H7 (cell line): ENCODE results near the gene HOXA2. TPM values are rescaled to one million over a fixed set of nuclear protein-coding genes. Genes with fewer than 3 reads are reported as not detected.

ENCODE experiments used
- DNase-seq: peaks from one replicate; pipeline ENCODE4 v3.0.0; 2012
- H3K27me3 ChIP-seq: 2 replicates; pipeline ENCODE4 v1.6.0; 2011; ENCODE audit warnings: mild to moderate bottlenecking, low read length; ENCODE audit not compliant: control insufficient read depth, insufficient read depth
- H3K36me3 ChIP-seq: replicated peaks from 2 replicates; pipeline ENCODE4 v1.5.1; 2011; ENCODE audit warnings: low read length; ENCODE audit not compliant: control insufficient read depth, insufficient read depth
- H3K4me3 ChIP-seq: 2 replicates; pipeline ENCODE4 v1.5.1; 2011; ENCODE audit warnings: low read depth, mild to moderate bottlenecking, control low read depth, low read length, moderate library complexity; ENCODE audit not compliant: insufficient read depth
- total RNA-seq: library from RNA; depleted of rRNA; stranded (reverse); fragments of >200 nt; shearing (Covaris generic); gene quantifications from 2 replicates; pipeline ENCODE4 v1.2.3, GENCODE V29; 2014

The HOXA2 gene
- total RNA-seq, 1 experiment from 2014 or later: not detected

DNA sequence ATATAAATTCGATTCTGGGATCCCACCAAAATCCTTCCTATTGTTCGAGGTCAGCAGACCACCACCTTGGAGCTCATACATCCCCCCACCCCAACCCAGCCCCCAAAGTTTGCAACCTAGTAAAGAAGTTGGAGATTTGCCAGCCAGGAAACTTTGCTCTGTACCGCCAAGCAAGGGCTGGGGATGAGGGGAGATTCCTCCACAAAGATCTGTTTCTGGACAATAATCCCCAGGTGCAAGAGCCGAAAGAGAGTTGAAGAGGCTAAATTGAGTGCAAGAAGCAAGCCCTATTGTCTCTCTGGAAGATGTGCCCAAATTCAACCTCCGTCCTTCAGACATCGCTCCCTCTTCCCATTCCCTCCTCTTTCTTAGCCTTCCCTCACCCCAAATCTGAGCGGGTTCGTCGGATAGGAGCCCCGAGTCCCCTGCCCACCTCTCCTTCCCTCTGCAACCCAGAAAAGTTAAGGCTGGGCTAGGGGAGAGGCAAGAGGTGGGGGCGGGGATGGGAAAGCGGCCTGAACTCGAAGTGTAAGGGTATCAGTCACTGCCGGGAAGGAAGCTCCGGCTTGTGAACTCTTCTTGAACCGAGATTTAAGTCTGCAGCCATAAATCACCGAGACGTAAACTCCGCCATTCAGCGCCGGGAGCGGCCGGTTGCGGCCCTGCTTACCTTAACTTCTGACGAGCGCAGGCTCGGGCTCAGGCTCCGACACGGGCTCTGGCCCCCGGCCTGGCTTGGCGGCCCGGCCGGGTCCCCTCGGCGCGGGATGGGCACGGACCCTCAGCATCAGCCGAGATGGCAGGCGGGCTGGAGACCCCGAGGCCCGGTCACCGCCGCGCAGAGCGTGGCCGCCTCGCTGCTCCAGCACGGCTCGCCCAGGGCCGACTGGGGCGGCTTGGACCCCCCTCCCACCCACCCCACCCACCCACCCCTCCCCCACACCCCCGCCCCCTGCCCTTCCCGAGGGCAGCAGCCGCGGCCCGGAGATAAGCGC lies 10.8 kb upstream of the HOXA2 start:
- peaks cover 96% of the 10 kb centered on the region for H3K27me3 ChIP-seq
- peak; percentile 85 for DNase-seq
- H3K4me3 ChIP-seq: peak overlapping the region; percentile 11; the same call in 1 of the 2 replicates
- no peaks in the 10 kb centered on the region for H3K36me3 ChIP-seq

DNA sequence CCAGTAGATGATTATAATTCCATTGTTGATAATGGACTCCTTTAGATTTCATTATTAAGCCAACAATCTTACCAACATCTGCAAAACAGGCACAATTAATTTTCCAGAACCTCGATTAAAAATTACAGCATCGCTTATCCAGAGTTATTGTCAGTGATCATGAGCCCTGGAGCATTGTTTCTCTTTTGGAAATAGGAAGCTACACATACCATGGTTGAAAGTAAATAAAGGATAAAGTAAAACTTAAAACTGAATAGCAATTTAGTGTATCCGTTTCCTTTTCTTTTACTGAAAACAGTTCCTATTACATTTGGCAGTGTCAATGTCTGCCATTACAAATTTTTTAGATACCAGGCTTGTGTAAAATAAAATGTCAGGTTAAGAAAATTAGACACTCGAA lies 9.9 kb upstream of the HOXA2 start:
- Histone ChIP-seq H3K27me3 (peaks cover 96% of the 10 kb centered on the region), H3K4me3 (no peak overlapping the region), H3K36me3 (no peaks in the 10 kb centered on the region)
- DNase-seq: no peak

GRCh38 chr7:27111751-27112277 lies 9.3 kb upstream of the HOXA2 start:
- Histone ChIP-seq H3K36me3 (no peaks in the 10 kb centered on the region), H3K27me3 (peaks cover 96% of the 10 kb centered on the region), H3K4me3 (no peak overlapping the region)
- DNase-seq: no peak

GRCh38 chr7:27111042-27111750 lies 8.7 kb upstream of the HOXA2 start:
- no peaks in the 10 kb centered on the region for H3K36me3 ChIP-seq
- H3K27me3 ChIP-seq: peaks cover 96% of the 10 kb centered on the region
- peak; percentile 26 for DNase-seq
- no peak overlapping the region for H3K4me3 ChIP-seq

DNA sequence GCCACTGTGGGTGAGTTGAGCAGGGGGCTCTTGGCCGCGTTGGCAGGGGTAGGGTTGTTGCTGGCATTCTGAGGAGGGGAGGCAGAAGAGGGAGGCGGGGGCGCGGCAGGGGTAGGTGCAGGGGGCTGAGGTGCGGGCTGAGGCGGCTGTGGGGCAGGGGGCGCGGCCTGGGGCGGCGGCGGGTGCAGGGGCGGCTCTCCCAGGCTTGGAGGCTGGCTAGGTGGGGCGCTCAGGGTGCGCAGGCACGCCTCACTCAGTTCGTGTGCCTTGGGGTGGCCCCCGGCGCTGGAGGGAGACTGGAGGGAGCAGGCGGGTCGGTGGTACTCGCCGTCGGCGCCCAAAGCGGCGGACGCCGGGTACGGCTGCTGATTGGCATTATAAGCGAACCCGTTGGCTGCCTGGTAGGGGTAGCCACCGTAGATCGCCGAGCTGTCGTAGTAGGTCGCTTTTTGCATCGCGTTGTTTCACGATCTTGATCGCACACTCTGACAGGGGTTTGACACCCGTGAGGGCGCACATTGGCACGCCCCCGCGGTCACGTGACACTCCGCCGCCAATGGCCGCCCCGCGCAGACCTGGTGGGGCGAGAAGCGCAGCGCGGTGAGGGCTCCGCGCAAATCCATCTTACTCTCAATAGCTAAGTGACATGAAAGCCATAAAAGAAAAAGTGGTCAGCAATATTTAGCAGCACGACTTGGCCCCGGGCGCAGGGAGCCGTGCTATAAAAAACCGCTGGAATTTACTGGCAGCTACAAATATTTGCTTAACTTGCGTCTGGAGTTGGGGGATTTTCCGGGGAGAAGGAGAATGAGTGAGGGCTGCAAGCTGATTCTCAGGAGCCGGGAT lies 7.9 kb upstream of the HOXA2 start:
- Histone ChIP-seq H3K27me3 (peaks cover 96% of the 10 kb centered on the region), H3K4me3 (peak overlapping the region; percentile 18; the same call in 1 of the 2 replicates), H3K36me3 (no peaks in the 10 kb centered on the region)
- peak; percentile 93 for DNase-seq

- peak; percentile 49 for DNase-seq
- no peak overlapping the region for H3K4me3 ChIP-seq
Measured at GRCh38 chr7:27109466-27110185, 7.1 kb upstream of the HOXA2 start.

DNA sequence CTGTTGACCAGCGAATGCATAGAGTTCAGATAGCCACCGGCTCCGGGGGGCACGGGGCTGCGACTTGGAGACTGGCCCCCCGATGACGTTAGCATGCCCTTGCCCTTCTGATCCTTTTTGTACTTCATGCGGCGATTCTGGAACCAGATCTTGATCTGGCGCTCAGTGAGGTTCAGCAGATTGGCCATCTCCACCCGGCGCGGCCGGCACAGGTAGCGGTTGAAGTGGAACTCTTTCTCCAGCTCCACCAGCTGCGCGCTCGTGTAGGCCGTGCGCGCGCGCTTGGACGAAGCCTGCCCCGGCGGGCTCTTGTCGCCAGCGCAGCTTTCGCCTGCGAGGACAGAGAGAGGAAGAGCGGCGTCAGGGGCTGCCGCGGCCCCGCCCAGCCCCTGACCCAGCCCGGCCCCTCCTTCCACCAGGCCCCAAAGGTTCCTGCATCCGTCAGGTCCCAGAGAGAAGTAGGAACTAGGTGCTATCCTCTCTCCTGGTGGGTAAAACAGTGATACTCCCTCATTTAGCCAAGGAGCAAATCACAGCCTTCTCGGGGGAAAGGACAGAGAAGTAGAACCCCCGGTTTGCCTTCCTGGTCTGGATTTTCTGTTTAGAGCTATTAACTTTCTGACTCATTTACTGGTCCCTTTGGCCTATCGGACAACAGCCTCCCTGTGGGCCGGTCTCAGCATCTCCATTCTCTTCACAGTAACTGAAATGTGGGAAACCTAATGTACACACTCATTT lies 6.1 kb upstream of the HOXA2 start:
- DNase-seq: peak; percentile 92
- no peaks in the 10 kb centered on the region for H3K36me3 ChIP-seq
- peaks cover 100% of the 10 kb centered on the region for H3K27me3 ChIP-seq
- peak overlapping the region; percentile 9; the same call in 1 of the 2 replicates for H3K4me3 ChIP-seq

More at GRCh38 chr7:27109466-27110185, 7.1 kb upstream of the HOXA2 start:
- H3K27me3 ChIP-seq: peaks cover 97% of the 10 kb centered on the region
- H3K36me3 ChIP-seq: no peaks in the 10 kb centered on the region

- peak; percentile 72 for DNase-seq
- no peak overlapping the region; the same call in 1 of the 2 replicates for H3K4me3 ChIP-seq
- H3K36me3 ChIP-seq: no peaks in the 10 kb centered on the region
- peaks cover 100% of the 10 kb centered on the region for H3K27me3 ChIP-seq
Measured at GRCh38 chr7:27107391-27108381, 5.2 kb upstream of the HOXA2 start.

DNA sequence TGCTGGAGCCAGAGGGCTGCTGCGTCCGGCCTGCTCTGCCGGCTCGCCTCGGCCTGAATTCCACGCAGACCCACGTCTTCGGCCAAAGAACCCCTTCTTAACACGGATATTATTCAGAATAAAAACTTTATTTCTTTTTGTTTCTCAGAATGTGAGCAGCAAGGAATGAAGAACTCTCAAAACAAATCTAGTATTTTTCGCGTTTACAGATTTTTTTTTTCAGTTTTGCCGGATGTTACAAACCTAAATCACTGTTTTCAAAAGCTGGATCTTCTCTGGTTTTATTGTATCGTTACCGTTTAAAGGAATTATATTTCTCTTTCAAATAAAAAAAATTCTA lies 4.4 kb upstream of the HOXA2 start:
- Histone ChIP-seq H3K36me3 (no peaks in the 10 kb centered on the region), H3K4me3 (no peak overlapping the region), H3K27me3 (peaks cover 100% of the 10 kb centered on the region)
- DNase-seq: no peak

- Histone ChIP-seq H3K27me3 (peaks cover 100% of the 10 kb centered on the region), H3K4me3 (no peak overlapping the region), H3K36me3 (no peaks in the 10 kb centered on the region)
- peak; percentile 89 for DNase-seq
Measured at GRCh38 chr7:27106181-27106900, 3.9 kb upstream of the HOXA2 start.

GRCh38 chr7:27105301-27106031 lies 3.0 kb upstream of the HOXA2 start:
- no peak overlapping the region for H3K4me3 ChIP-seq
- no peaks in the 10 kb centered on the region for H3K36me3 ChIP-seq
- peaks cover 100% of the 10 kb centered on the region for H3K27me3 ChIP-seq
- peak; percentile 26 for DNase-seq
